H1 (cell line): Measurements from ENCODE around the gene DRAXIN. TPM values are rescaled to one million over a fixed set of nuclear protein-coding genes. Genes with fewer than 3 reads are reported as not detected.

ENCODE experiments used
- NRF1 ChIP-seq: IDR thresholded peaks from 2 replicates; pipeline ENCODE4 v1.6.1; 2011; ENCODE audit warnings: mild to moderate bottlenecking, low read depth, low read length, improper control_type of control experiment
- polyA plus RNA-seq, 7 experiments: library from polyadenylated mRNA; depleted of rRNA in 3 of 7; stranded (reverse) in 5 of 7; unstranded in 2 of 7; fragments of >200 nt in 5 of 7; fragments of 200-250 nt in 2 of 7; gene quantifications; 1 replicate in 5 of 7; 2 replicates in 1 of 7; 4 replicates in 1 of 7; pipeline versions ENCODE4 v1.2.1 to v1.2.3, GENCODE V29; 2011 to 2013; ENCODE audit warnings: missing spikeins in 2 of 7, mixed read lengths in 2 of 7
- total RNA-seq: library from RNA; stranded (reverse); fragmentation: NEBNext Ultra II Directional; extraction: Animal tissue kit (Norgen Biotek cat#: 25700); gene quantifications from 2 replicates; pipeline ENCODE4 v1.2.1, GENCODE V29; 2021

The DRAXIN gene
- total and polyA plus RNA-seq, 2 of the 8 experiments (the other 6 are each of a cell fraction or from before 2014, with no cell fraction given): 4.6 to 17.6 TPM

- no peak for TF ChIP-seq NRF1
- TF ChIP-seq, all 59 proteins: peak for 0
These were observed 72.6 kb downstream of the DRAXIN start (continued) for GRCh38 chr1:11764115-11764514.
